B cell (primary cell): ENCODE results near the gene EYS. TPM values are rescaled to one million over a fixed set of nuclear protein-coding genes. Genes with fewer than 3 reads are reported as not detected.

ENCODE experiments used
- ATAC-seq: fragments of 200-7000 bp; cut with Tn5 transposase; one replicate; pipeline ENCODE4 v1.10.0; 2021; ENCODE audit warnings: low read depth, mild to moderate bottlenecking, moderate number of reproducible peaks, moderate library complexity
- CTCF ChIA-PET: fragments of 350-600 bp; sonication (Branson Sonifier 250); formaldehyde crosslinking; loops from one replicate; lab custom pipeline; 2021; ENCODE audit warnings: antibody characterized with exemption, inconsistent platforms; lab: Charles Lee
- POLR2A ChIA-PET: fragments of 350-600 bp; sonication (Branson Sonifier 250); formaldehyde crosslinking; loops from one replicate; lab custom pipeline; 2021; ENCODE audit warnings: antibody characterized with exemption; lab: Charles Lee
- DNase-seq: peaks from one replicate; pipeline ENCODE4 v3.0.0; 2013
- H2AFZ ChIP-seq: 2 replicates; pipeline ENCODE4 v1.6.1; 2012; ENCODE audit warnings: mild to moderate bottlenecking, low read depth, low read length; ENCODE audit not compliant: insufficient read depth, poor library complexity, severe bottlenecking
- H3K27ac ChIP-seq, 2 donors: 1 replicate in 1 of 2; 2 replicates in 1 of 2; pipeline ENCODE4 v1.5.1; 2012 to 2013; ENCODE audit warnings: low read length in 2 of 2, mild to moderate bottlenecking in 2 of 2, moderate library complexity in 1 of 2
- H3K27me3 ChIP-seq, 4 experiments: fragments of 200-600 bp in 1 of 4; sonication (generic) in 1 of 4; replicated peaks in 1 of 4; 1 replicate in 2 of 4; 2 replicates in 2 of 4; pipeline versions ENCODE4 v1.6.1 to v1.7.0; 2013 to 2016; ENCODE audit warnings: low read length in 3 of 4, mild to moderate bottlenecking in 2 of 4, mixed read lengths in 1 of 4, moderate library complexity in 1 of 4; ENCODE audit not compliant: insufficient read depth in 4 of 4, control insufficient read depth in 3 of 4; ENCODE audit errors: control extremely low read depth in 1 of 4
- H3K36me3 ChIP-seq, 2 experiments: replicated peaks in 1 of 2; 1 replicate in 1 of 2; 2 replicates in 1 of 2; pipeline versions ENCODE4 v1.6.1 to v1.7.1; 2013; ENCODE audit warnings: low read length in 1 of 2; ENCODE audit not compliant: insufficient read depth in 2 of 2, control insufficient read depth in 1 of 2; ENCODE audit errors: control extremely low read depth in 1 of 2, extremely low read depth in 1 of 2
- H3K4me1 ChIP-seq, 2 donors: fragments of 200-600 bp in 1 of 2; sonication (generic) in 1 of 2; 1 replicate in 1 of 2; 2 replicates in 1 of 2; pipeline versions ENCODE4 v1.5.1 to v1.6.1; 2013 to 2017; ENCODE audit warnings: low read length in 2 of 2; ENCODE audit not compliant: control insufficient read depth in 2 of 2, insufficient read depth in 2 of 2
- H3K4me2 ChIP-seq: replicated peaks from 2 replicates; pipeline ENCODE3; 2012; ENCODE audit warnings: mild to moderate bottlenecking, low read depth, low read length; ENCODE audit not compliant: poor library complexity, severe bottlenecking
- H3K4me3 ChIP-seq, 5 experiments: fragments of 200-600 bp in 1 of 5; sonication (generic) in 1 of 5; 1 replicate in 3 of 5; 2 replicates in 2 of 5; pipeline versions ENCODE4 v1.5.1 to v1.7.0; 2011 to 2016; ENCODE audit warnings: low read length in 4 of 5, mild to moderate bottlenecking in 4 of 5, low read depth in 2 of 5, control low read depth in 1 of 5, moderate library complexity in 1 of 5; ENCODE audit not compliant: insufficient read depth in 1 of 5; ENCODE audit errors: control extremely low read depth in 1 of 5, extremely low read depth in 1 of 5
- H3K79me2 ChIP-seq: fragments of 200-600 bp; sonication (generic); one replicate; pipeline ENCODE4 v1.6.0; 2016; ENCODE audit warnings: low read length; ENCODE audit not compliant: control insufficient read depth, insufficient read depth
- H3K9ac ChIP-seq: fragments of 200-600 bp; sonication (generic); 2 replicates; pipeline ENCODE4 v1.6.1; 2017; ENCODE audit warnings: mild to moderate bottlenecking, low read length, moderate library complexity
- H3K9me3 ChIP-seq, 3 donors: one replicate each; pipeline versions ENCODE4 v1.6.1 to v1.7.1; 2013; ENCODE audit warnings: low read length in 2 of 3; ENCODE audit not compliant: control insufficient read depth in 2 of 3, insufficient read depth in 1 of 3; ENCODE audit errors: control extremely low read depth in 1 of 3
- H4K20me1 ChIP-seq: 2 replicates; pipeline ENCODE4 v1.6.0; 2012; ENCODE audit warnings: mild to moderate bottlenecking, low read length; ENCODE audit not compliant: insufficient read depth, control insufficient read depth, poor library complexity, severe bottlenecking
- H3K27ac Mint-ChIP-seq: one replicate; pipeline ENCODE4 v1.8.0; 2021; ENCODE audit warnings: mixed read lengths
- H3K27me3 Mint-ChIP-seq: one replicate; pipeline ENCODE4 v1.8.0; 2021; ENCODE audit warnings: mixed read lengths
- H3K4me1 Mint-ChIP-seq: one replicate; pipeline ENCODE4 v1.8.0; 2021; ENCODE audit warnings: mixed read lengths
- H3K4me3 Mint-ChIP-seq: one replicate; pipeline ENCODE4 v1.8.0; 2021; ENCODE audit warnings: mixed read lengths
- H3K9me3 Mint-ChIP-seq: one replicate; pipeline ENCODE4 v1.8.0; 2022; ENCODE audit warnings: mixed read lengths; ENCODE audit not compliant: insufficient read depth
- EZH2 ChIP-seq: IDR thresholded peaks from 2 replicates; pipeline ENCODE4 v1.6.1; 2012; ENCODE audit warnings: borderline replicate concordance, low read depth, mild to moderate bottlenecking, moderate library complexity, low read length; ENCODE audit not compliant: insufficient read depth, poor library complexity, severe bottlenecking
- WGBS: methylation state at CpG from one replicate; pipeline ENCODE4 v1.1.5; 2013; ENCODE audit warnings: missing lambda C conversion rate; ENCODE audit not compliant: insufficient coverage; 5-methylcytosine and 5-hydroxymethylcytosine counted together
- intact Hi-C: fragments of 100-400 bp; cut with micrococcal nuclease; formaldehyde crosslinking; loops from one replicate; pipeline ENCODE4 v1.10.0; 2022
- polyA plus RNA-seq: library from polyadenylated mRNA; depleted of rRNA; stranded (reverse); fragments of >200 nt; gene quantifications from 2 replicates; pipeline ENCODE4 v1.2.3, GENCODE V29; 2012
- total RNA-seq, 2 donors: library from RNA; stranded (reverse); fragments of 120-200 nt in 1 of 2; gene quantifications; 1 replicate in 1 of 2; 2 replicates in 1 of 2; pipeline versions ENCODE4 v1.2.3 to v1.2.4, GENCODE V29; 2013 to 2022
- TF ChIP-seq, protein P1 (sequence below): fragments of 200-600 bp; IDR thresholded peaks from one replicate; pipeline ENCODE4 v1.8.0; 2022; ENCODE audit warnings: antibody characterized with exemption, mild to moderate bottlenecking

EYS gene
- total and polyA plus RNA-seq, 2 donors (not counting 1 experiment from before 2014, with no cell fraction given), result not detected

DNA sequence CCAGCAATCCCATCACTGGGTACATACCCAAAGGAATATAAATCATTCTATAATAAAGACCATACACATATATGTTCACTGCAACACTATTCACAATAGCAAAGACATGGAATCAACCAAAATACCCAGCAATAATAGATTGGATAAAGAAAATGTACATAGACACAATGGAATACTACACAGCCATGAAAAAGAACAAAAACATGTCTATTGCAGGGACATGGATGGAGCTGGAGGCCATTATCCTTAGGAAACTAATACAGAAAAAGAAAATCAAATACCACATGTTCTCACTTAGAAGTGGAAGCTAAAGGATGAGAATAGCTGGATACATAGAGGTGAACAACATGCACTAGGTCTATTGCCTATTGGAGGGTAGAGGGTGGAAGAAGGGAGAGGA lies 1396.8 kb downstream of the EYS start:
- no peak for ATAC-seq

DNA sequence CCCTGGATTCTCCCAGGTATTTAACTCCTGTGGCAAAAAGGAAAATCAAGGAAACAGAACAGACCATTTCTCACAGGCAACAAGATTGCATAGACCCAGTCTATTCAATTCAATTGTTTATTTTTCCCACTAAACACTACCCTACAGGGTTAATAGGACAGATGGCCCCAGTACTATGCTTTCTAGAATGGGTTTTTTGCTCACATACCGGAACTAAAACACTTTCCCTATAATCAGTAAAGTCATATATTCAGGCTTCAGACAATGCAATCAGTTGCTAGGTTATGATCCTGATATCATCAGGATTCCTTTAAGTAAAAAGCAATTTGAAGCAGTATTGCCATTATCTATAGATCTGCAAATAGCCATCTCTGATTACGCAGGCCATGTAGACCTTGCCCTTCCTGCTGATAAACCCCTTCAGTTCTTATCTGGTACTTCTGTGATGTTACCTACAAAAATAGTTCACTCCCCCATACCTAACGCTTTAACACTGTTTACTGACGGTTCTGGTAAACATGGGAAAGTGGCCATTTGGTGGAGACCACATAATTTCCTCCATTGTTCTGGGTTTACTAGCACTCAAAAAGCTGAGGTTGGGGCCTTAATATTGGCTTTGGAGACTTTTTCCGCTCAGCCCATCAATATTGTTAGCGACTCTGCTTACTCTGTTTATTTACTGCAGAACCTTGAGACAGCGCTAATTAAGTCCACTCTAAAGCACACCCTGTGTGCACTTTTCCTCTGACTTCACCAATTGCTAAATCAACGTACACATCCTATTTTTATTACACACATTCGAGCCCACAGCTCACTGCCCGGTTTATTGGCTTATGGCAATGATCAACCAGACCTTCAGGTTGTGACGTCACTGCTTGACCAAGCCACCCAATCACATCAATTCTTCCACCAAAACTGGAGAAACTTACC lies 1405.5 kb downstream of the EYS start:
- CTCF ChIA-PET, result no interaction called here
- H3K4me2 ChIP-seq, result no peak overlapping the region
- no peak overlapping the region for H3K4me3 Mint-ChIP-seq

More for the DNA sequence above, 1396.8 kb downstream of the EYS start:
- no peak for TF ChIP-seq EZH2
- TF ChIP-seq, protein P1, sequence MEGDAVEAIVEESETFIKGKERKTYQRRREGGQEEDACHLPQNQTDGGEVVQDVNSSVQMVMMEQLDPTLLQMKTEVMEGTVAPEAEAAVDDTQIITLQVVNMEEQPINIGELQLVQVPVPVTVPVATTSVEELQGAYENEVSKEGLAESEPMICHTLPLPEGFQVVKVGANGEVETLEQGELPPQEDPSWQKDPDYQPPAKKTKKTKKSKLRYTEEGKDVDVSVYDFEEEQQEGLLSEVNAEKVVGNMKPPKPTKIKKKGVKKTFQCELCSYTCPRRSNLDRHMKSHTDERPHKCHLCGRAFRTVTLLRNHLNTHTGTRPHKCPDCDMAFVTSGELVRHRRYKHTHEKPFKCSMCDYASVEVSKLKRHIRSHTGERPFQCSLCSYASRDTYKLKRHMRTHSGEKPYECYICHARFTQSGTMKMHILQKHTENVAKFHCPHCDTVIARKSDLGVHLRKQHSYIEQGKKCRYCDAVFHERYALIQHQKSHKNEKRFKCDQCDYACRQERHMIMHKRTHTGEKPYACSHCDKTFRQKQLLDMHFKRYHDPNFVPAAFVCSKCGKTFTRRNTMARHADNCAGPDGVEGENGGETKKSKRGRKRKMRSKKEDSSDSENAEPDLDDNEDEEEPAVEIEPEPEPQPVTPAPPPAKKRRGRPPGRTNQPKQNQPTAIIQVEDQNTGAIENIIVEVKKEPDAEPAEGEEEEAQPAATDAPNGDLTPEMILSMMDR, result no peak
- peaks cover 5% of the 10 kb centered on the region for H3K9me3 Mint-ChIP-seq
- H3K27ac Mint-ChIP-seq, result no peak overlapping the region
- Histone ChIP-seq H3K4me2 (no peak overlapping the region), H3K9me3 (peaks cover 0 to 9% (median 0%) of the 10 kb centered on the region in 3 donors), H3K27me3 (no peaks in the 10 kb centered on the region), H3K4me3 (no peak overlapping the region), H3K79me2 (no peaks in the 10 kb centered on the region), H2AFZ (no peak overlapping the region), H3K9ac (no peak overlapping the region), H3K36me3 (no peaks in the 10 kb centered on the region), H3K4me1 (no peaks in the 10 kb centered on the region), H4K20me1 (no peaks in the 10 kb centered on the region), H3K27ac (no peak overlapping the region)
- DNase-seq, result no peak
- intact Hi-C loops, result no loop called here
- no peaks in the 10 kb centered on the region for H3K27me3 Mint-ChIP-seq
- H3K4me3 Mint-ChIP-seq, result no peak overlapping the region
- POLR2A ChIA-PET, result no interaction called here
- CTCF ChIA-PET, result interaction anchor here (1.0 kb wide), 1 partner anchor 1063 kb away, joined by 3 read pairs; no protein-coding TSS in a partner anchor
- no peaks in the 10 kb centered on the region for H3K4me1 Mint-ChIP-seq

More for the DNA sequence above, 1405.5 kb downstream of the EYS start:
- no peak overlapping the region for H3K27ac Mint-ChIP-seq
- H3K36me3 ChIP-seq, result no peaks in the 10 kb centered on the region
- no peak for TF ChIP-seq EZH2
- TF ChIP-seq, protein P1, result no peak
- no peaks in the 10 kb centered on the region for H3K27me3 ChIP-seq
- H2AFZ ChIP-seq, result no peak overlapping the region
- H3K79me2 ChIP-seq, result no peaks in the 10 kb centered on the region
- H3K9me3 ChIP-seq, result peaks cover 0 to 7% (median 3%) of the 10 kb centered on the region in 3 donors
- no peak overlapping the region for H3K9ac ChIP-seq
- intact Hi-C loops, result no loop called here
- H3K27ac ChIP-seq, result no peak overlapping the region
- ATAC-seq, result no peak
- no peaks in the 10 kb centered on the region for H3K4me1 ChIP-seq
- no peaks in the 10 kb centered on the region for H3K4me1 Mint-ChIP-seq
- H3K9me3 Mint-ChIP-seq, result no peaks in the 10 kb centered on the region
- no peaks in the 10 kb centered on the region for H4K20me1 ChIP-seq
- POLR2A ChIA-PET, result no interaction called here
- no peak overlapping the region for H3K4me3 ChIP-seq
- DNase-seq, result no peak
- WGBS, result 89% methylated on average over 7 of the region's 11 CpGs
- H3K27me3 Mint-ChIP-seq, result no peaks in the 10 kb centered on the region
